8988T (cell line): ENCODE results near the gene GDA.
A peak's percentile ranks its signal among the peaks of the same experiment; 100 is the strongest.
"Not testable (repeated sequence)": the region's sequence is repeated elsewhere in the genome, so short reads cannot be mapped to it uniquely, and the experiment has no call there.

Experiments
- DNase-seq: peaks from one replicate; pipeline ENCODE4 v3.0.0; 2011

Gene GDA

GRCh38 chr9:72211047-72211446, 61.8 kb downstream of the GDA start:
- no peak for DNase-seq

- no peak for DNase-seq
These were observed 64.7 kb downstream of the GDA start for GRCh38 chr9:72213906-72214305.

- no peak for DNase-seq
These were observed 68.1 kb downstream of the GDA start for GRCh38 chr9:72217306-72217842.

- DNase-seq = no peak
These were observed 71.3 kb downstream of the GDA start for GRCh38 chr9:72220589-72220988.

GRCh38 chr9:72226146-72226812, 77.0 kb downstream of the GDA start:
- DNase-seq = no peak

- DNase-seq = no peak
These were observed 79.0 kb downstream of the GDA start for GRCh38 chr9:72228282-72228681.

- no peak for DNase-seq
These were observed 83.5 kb downstream of the GDA start for GRCh38 chr9:72232778-72233177.

GRCh38 chr9:72247549-72247948, 98.3 kb downstream of the GDA start:
- DNase-seq = no peak

- DNase-seq = no peak
These were observed 102.3 kb downstream of the GDA start for GRCh38 chr9:72251589-72251988.

- DNase-seq = no peak
These were observed 105.8 kb downstream of the GDA start for GRCh38 chr9:72254901-72255545.

GRCh38 chr9:72255569-72255968, 106.3 kb downstream of the GDA start:
- no peak for DNase-seq

GRCh38 chr9:72256931-72257330, 107.7 kb downstream of the GDA start:
- no peak for DNase-seq

- no peak for DNase-seq
These were observed 108.6 kb downstream of the GDA start for GRCh38 chr9:72257814-72258213.

GRCh38 chr9:72262063-72262462, 112.8 kb downstream of the GDA start:
- no peak for DNase-seq

GRCh38 chr9:72263572-72263971, 114.3 kb downstream of the GDA start:
- DNase-seq = no peak

- no peak for DNase-seq
These were observed 119.7 kb downstream of the GDA start for GRCh38 chr9:72268961-72269360.

GRCh38 chr9:72270359-72270758, 121.1 kb downstream of the GDA start:
- not testable (repeated sequence) for DNase-seq

- DNase-seq = peak; percentile 43
These were observed 122.6 kb downstream of the GDA start for GRCh38 chr9:72271613-72272478.

GRCh38 chr9:72274441-72274840, 125.2 kb downstream of the GDA start:
- DNase-seq = no peak

GRCh38 chr9:72274916-72275315, 125.7 kb downstream of the GDA start:
- no peak for DNase-seq

GRCh38 chr9:72276429-72276828, 127.2 kb downstream of the GDA start:
- no peak for DNase-seq

- no peak for DNase-seq
These were observed 129.7 kb downstream of the GDA start for GRCh38 chr9:72278959-72279358.

- no peak for DNase-seq
These were observed 131.8 kb downstream of the GDA start for GRCh38 chr9:72280913-72281500.
